ENCODE measurements around the gene CXADR.

DNA sequence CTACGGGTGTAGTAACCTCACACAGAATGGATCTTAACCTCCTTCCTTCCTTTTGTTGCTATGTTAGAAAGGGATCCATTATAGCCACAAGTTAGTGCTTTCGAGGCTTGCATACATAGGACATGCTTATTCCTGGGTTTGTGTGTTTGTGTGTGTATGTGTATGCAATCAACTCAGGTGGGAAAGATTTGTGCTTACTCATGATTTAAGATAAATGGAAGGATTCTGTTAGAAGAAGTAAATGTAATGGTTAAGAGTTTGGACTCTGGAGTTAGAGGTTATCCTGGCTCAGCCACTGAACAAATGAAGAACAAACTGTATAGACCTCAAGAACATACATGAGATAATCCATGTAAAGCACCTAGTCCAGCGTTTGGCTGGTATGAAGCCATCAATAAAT is 71.1 kb downstream of the CXADR start:
- TF ChIP-seq, protein P1, sequence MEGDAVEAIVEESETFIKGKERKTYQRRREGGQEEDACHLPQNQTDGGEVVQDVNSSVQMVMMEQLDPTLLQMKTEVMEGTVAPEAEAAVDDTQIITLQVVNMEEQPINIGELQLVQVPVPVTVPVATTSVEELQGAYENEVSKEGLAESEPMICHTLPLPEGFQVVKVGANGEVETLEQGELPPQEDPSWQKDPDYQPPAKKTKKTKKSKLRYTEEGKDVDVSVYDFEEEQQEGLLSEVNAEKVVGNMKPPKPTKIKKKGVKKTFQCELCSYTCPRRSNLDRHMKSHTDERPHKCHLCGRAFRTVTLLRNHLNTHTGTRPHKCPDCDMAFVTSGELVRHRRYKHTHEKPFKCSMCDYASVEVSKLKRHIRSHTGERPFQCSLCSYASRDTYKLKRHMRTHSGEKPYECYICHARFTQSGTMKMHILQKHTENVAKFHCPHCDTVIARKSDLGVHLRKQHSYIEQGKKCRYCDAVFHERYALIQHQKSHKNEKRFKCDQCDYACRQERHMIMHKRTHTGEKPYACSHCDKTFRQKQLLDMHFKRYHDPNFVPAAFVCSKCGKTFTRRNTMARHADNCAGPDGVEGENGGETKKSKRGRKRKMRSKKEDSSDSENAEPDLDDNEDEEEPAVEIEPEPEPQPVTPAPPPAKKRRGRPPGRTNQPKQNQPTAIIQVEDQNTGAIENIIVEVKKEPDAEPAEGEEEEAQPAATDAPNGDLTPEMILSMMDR (IDR thresholded peaks at IDR 0.05; ENCODE audit: low read depth, low read length) = no peak
- no peak for TF ChIP-seq EZH2phosphoT487 (IDR thresholded peaks at IDR 0.05; ENCODE audit: low read depth)

All from OCI-LY3 (cell line).